HUDEP-2 (cell line): Measurements from ENCODE around the gene TIGIT.
A peak's percentile ranks its signal among the peaks of the same experiment; 100 is the strongest.
"Not testable (repeated sequence)": the region's sequence is repeated elsewhere in the genome, so short reads cannot be mapped to it uniquely, and the experiment has no call there.

Source experiments
- DNase-seq, 76 experiments: peaks; one replicate each; lab custom pipeline; 2025; ENCODE audit not compliant: unreplicated experiment in 76 of 76; lab: John Stamatoyannopoulos, UW

Gene TIGIT

DNA sequence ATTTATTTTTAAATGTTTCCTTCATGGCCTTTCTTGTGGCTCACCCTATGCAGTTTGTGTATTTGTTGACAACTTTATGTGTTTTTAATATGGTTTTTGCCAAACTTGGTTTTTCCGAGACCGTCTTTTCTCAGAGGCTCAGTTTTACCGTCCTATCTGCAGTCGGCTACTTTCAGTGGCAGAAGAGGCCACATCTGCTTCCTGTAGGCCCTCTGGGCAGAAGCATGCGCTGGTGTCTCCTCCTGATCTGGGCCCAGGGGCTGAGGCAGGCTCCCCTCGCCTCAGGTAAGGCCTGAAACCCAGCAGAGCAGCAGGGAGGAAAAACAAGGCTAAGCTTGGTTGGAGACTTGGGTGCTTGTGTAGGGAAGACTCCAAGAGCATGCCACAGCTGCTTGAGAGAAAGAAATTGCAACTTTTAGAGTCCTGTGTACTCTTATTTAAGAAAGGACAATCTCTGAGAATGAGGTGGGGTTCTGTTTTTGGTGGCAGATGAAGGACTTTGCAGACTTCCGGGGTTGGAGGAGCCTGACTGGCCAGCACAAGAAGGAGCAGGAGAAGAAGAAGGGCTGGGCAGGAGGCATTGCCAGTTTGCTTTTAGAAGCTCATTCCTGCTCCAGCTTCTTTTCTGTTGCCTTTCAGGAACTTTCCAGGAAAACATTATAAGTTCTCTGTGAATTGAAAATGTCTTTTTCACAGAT, at the start of gene TIGIT:
TIGIT (plus strand) TSS at position 191 of the 698 bp plus-strand sequence; CDS start at position 225, 34 bp downstream.
- no peak for DNase-seq

GRCh38 chr3:114252954-114253353, 40.9 kb upstream of the TIGIT start:
- no peak for DNase-seq

DNA sequence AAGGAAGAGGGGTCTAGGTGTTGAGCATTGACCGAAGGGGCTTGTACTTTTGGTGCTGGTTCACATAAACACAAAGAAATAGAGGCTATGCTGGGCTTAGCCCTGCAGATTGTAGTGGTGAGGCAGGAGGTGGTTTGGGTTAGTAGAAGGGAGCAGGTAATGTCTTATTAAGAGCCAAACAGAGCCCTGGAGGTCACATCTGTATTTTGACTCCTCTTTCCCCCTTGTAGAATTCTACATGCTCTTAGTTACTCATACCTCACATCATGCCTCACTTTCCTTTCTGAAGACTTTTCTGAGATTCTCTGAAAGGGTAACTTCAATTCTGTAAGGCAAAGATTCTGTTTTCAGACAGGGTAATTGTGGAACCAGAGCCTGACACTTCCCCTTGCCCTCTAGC, 40.3 kb upstream of the TIGIT start:
- DNase-seq, result no peak

- DNase-seq, result no peak
These were observed 34.3 kb upstream of the TIGIT start for GRCh38 chr3:114259566-114259965.

DNA sequence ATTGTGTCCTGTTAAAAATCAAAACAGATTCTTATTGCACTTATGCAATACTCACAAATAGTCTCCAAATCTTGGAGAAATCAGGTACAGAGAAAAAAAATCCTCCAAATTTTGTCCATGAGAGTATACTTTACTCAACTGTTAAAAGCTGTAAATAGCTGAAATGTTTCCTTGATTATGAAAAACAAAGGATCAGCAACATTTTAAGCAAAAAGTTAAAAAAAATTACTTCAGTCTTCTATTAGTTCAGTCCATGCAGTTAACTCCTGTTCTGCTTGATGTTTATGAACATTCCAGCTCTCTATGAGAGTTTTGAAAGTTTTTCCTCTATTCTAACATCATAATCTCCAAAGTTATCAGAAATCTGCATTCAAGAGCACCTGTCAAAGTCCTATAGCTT, 33.7 kb upstream of the TIGIT start:
- DNase-seq, result no peak

GRCh38 chr3:114270019-114270418, 23.8 kb upstream of the TIGIT start:
- DNase-seq, result no peak

- DNase-seq, result no peak
These were observed 21.6 kb upstream of the TIGIT start for GRCh38 chr3:114272271-114272670.

- DNase-seq, result peak in 3 of 76 experiments; percentile 0 to 3 (median 3)
These were observed 18.9 kb upstream of the TIGIT start for GRCh38 chr3:114274929-114275328.

DNA sequence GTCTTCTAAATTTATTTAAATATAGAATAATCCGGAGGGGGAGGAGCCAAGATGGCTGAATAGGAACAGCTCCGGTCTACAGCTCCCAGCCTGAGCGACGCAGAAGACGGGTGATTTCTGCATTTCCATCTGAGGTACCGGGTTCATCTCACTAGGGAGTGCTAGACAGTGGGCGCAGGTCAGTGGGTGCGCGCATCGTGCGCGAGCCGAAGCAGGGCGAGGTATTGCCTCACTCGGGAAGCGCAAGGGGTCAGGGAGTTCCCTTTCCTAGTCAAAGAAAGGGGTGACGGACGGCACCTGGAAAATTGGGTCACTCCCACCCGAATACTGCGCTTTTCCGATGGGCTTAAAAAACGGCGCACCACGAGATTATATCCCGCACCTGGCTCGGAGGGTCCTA, 17.0 kb upstream of the TIGIT start:
- not testable (repeated sequence) for DNase-seq

DNA sequence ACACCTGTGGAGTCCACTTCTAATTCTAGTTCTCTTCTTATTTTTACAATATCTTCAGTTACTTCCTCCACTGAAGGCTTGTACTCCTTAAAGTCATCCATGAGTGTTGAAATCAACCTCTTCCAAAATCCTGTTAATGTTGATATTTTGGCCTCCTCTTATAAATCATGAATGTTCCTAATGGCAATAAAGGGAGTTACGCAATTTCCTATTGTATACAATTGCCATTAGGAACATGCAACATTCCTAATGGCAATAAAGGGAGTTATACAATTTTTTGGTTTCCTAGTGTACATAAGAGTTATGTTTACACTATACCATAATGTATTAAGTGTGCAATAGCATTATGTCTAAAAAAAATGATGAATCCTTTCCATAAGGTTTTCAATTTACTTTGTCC, 9.2 kb upstream of the TIGIT start:
- DNase-seq, result no peak

DNA sequence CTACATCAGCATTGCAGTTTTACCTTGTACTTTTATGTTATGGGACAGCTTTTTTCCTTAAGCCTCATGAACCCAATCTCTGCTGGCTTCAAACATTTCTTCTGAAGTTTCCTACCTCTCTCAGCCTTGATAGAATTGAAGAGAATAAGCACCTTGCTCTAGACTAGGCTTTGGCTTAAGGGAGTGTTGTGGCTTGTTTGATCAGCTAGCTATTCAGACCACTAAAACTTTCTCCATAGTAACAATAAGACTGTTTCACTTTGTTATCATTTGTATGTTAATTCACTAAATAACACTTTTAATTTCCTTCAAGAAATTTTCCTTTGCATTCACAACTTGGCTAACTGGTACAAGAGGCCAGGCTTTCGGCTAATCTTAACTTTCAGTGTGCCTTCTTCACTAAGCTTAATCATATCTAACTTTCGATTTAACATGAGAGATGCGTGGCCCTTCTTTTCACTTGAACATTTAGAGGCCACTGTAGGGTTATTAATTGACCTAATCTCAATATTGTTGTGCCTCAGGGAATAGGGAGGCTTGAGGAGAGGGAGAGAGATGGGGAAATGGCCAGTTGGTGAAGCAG, 8.1 kb upstream of the TIGIT start:
- no peak for DNase-seq

DNA sequence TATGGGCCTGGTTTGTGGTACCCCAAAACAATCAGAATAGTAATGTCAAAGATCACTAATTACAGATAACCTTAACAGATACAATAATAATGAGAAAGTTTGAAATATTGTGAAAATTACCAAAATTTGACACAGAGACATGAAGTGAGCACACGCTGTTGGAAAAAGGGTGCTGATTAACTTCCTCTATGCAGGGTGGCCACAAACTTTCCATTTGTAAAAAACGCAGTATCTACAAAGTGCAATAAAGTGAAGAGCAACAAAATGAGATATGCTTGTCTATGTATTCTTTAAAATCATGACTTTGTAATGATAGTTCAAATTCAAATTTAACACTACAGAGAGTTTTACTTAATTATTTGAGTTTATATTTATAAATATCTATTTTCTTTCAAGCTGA, 7.6 kb upstream of the TIGIT start:
- no peak for DNase-seq

DNA sequence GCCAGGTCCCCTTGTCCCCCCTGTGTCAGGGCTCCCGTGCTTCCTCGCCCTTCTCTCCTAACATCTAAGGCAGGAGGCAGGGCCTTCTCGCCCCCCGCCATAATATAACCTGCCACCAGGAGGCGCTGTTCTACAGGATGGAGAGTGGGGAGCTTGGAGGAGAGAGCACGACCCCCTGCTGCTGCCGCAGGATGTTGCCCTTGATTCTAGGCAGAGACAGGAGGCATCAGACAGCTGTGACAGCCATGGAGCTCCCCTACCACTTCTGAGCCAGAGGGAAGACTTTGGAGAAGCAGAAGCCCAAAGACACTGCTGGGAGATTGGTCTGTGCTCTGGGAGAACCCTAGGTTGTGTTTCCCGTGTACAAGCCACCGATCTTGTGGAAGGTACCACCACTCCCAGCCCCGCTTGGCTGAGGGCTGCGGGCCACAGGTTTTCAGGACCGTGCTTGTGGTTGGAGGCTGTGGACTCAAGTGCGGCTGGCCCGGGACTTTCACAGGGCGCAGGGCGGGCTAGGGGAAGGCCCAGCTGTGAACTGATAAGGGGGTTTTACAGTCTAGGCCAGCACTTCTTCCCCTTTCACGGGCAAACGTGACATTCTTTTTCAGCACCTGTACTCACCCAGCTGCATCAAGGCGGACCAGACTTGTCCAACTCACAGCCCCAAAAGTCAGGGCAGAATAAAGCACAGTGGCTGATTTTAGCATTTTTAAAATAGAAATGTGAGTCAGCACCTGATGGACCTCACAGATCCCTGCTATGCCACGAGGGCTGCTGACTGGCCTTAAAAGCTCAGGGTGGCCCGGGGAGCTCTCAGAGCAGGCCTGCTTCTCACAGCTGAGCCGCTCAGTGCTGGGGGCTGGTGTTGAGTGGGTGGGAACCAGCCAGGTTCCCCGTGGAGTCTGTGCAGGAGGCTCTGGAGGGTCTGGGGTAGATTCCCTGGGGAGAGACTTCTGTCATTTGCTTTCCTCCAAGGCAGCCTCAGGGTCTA, 2.6 kb upstream of the TIGIT start:
- peak in 44 of 76 experiments; percentile 0 to 62 (median 30) for DNase-seq

DNA sequence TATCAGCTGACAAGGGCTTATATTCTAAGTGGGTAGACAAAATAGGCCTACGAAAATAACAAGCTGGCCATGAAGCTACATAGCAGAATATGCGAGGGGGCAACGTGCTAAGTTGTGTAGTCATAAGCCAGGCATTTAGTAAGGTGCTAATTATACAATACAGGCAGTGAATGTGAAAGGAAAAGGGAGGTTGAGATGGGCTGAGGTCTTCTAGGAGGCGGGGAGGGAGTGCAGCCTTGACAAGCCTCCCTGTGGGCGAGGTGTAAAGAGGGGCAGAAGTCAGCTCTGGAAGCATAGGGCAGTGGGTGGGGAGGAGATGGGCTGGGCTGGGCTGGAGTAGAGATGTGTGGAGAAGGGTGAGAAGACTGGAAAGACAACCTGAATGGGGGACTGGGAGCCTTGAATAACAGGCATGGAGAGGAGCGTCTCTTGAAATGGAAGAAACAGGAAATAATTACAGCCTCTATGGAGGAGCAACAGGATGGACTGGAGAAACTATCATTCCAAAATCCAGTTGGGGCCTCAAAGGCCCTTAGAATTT, 1.2 kb downstream of the TIGIT start:
- DNase-seq, result no peak

DNA sequence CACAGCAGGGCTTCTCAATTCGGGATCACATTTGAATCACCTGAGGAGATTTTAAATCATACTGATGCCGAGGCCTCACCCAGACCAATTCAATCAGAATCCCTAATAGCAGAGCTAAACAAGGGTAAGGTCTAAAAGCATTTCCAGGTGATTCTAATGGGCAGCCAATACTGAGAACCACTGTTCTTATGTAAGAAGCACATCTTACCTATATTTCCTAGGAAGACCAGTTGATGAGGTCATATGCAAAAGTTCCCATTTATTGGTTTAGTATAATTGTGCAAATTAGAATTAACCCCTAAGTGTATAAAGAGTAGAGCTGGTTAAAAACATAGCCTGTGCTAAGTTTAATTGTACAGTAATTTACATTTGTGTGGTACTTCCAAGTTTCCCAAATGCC, 2.1 kb downstream of the TIGIT start:
- DNase-seq, result no peak

- peak in 2 of 76 experiments; percentile 4 to 10 for DNase-seq
These were observed 5.6 kb downstream of the TIGIT start for GRCh38 chr3:114299421-114299820.

- DNase-seq, result no peak
These were observed 6.3 kb downstream of the TIGIT start for GRCh38 chr3:114299941-114300624.

DNA sequence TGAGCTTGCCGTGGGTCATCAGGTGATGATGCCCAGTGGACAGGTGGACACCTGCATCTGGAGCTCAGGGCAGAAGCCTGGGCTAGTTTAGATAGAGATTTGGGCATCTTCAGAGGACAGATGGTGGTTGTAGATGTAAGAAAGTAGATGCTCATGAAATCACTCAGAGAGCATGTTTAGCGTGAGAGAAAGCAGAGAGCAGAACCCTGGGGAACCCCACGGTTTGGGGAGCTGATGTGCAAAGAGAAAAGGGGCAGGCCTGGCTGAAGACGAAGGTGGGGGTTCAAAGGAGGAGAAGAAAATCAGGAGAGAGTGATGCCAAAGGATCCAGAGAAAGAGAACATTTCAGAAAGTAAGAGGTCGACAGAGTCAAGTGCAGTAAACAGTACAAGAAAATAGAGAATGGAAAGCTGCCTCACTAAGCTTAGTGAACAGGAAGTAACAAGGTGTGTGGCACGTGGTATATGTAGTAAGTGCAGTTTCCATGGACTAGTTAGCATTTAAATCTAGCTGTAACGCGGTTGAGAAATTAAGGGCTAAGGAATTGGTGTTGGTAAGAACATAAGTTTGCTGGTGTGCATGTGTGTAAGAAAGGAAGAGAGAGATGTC, 13.5 kb downstream of the TIGIT start:
- DNase-seq, result no peak

DNA sequence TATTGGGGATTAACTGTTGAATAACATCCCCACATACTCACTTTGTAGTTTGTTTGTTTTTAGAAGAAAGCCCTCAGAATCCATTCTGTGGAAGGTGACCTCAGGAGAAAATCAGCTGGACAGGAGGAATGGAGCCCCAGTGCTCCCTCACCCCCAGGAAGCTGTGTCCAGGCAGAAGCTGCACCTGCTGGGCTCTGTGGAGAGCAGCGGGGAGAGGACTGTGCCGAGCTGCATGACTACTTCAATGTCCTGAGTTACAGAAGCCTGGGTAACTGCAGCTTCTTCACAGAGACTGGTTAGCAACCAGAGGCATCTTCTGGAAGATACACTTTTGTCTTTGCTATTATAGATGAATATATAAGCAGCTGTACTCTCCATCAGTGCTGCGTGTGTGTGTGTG, 14.0 kb downstream of the TIGIT start:
- no peak for DNase-seq

DNA sequence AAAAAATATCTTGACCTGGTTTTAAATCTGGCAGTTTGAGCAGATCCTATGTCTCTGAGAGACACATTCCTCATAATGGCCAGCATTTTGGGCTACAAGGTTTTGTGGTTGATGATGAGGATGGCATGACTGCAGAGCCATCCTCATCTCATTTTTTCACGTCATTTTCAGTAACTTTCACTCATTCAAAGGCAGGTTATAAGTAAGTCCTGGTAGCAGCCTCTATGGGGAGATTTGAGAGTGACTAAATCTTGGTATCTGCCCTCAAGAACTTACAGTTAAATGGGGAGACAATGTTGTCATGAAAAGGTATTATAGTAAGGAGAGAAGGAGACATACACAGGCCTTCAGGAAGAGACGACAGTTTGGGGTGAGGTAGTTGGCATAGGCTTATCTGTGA, 14.5 kb downstream of the TIGIT start:
- DNase-seq, result no peak
